Measurements from ENCODE around the gene TMEM80. TPM values are rescaled to one million over a fixed set of nuclear protein-coding genes. Genes with fewer than 3 reads are reported as not detected.

Gene TMEM80
- total and polyA plus RNA-seq, 9 of the 15 experiments (the other 6 are each of a cell fraction or from before 2014, with no cell fraction given) = 5.1 to 30.1 (median 12.4) TPM

GRCh38 chr11:662689-663274 lies 32.8 kb upstream of the TMEM80 start (continued):
- TF ChIP-seq NKRF (IDR thresholded peaks at IDR 0.05; ENCODE audit: borderline replicate concordance) = no peak
- peak; percentile 78 to 79 (median 78) for TF ChIP-seq CTCF (IDR thresholded peaks at IDR 0.05 in 2 of 3, conservative IDR thresholded peaks at IDR 0.05 in 1 of 3; ENCODE audit: insufficient read depth in 2 of 3, low read depth in 1 of 3, low read length in 3 of 3)
- TF ChIP-seq, protein P1, sequence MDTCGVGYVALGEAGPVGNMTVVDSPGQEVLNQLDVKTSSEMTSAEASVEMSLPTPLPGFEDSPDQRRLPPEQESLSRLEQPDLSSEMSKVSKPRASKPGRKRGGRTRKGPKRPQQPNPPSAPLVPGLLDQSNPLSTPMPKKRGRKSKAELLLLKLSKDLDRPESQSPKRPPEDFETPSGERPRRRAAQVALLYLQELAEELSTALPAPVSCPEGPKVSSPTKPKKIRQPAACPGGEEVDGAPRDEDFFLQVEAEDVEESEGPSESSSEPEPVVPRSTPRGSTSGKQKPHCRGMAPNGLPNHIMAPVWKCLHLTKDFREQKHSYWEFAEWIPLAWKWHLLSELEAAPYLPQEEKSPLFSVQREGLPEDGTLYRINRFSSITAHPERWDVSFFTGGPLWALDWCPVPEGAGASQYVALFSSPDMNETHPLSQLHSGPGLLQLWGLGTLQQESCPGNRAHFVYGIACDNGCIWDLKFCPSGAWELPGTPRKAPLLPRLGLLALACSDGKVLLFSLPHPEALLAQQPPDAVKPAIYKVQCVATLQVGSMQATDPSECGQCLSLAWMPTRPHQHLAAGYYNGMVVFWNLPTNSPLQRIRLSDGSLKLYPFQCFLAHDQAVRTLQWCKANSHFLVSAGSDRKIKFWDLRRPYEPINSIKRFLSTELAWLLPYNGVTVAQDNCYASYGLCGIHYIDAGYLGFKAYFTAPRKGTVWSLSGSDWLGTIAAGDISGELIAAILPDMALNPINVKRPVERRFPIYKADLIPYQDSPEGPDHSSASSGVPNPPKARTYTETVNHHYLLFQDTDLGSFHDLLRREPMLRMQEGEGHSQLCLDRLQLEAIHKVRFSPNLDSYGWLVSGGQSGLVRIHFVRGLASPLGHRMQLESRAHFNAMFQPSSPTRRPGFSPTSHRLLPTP (IDR thresholded peaks at IDR 0.05; ENCODE audit: borderline replicate concordance, extremely low read depth, insufficient read length) = no peak
- TF ChIP-seq, protein P2, sequence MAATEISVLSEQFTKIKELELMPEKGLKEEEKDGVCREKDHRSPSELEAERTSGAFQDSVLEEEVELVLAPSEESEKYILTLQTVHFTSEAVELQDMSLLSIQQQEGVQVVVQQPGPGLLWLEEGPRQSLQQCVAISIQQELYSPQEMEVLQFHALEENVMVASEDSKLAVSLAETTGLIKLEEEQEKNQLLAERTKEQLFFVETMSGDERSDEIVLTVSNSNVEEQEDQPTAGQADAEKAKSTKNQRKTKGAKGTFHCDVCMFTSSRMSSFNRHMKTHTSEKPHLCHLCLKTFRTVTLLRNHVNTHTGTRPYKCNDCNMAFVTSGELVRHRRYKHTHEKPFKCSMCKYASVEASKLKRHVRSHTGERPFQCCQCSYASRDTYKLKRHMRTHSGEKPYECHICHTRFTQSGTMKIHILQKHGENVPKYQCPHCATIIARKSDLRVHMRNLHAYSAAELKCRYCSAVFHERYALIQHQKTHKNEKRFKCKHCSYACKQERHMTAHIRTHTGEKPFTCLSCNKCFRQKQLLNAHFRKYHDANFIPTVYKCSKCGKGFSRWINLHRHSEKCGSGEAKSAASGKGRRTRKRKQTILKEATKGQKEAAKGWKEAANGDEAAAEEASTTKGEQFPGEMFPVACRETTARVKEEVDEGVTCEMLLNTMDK (IDR thresholded peaks at IDR 0.05; ENCODE audit: borderline replicate concordance, insufficient read depth, low read depth, low read length, poor library complexity, severe bottlenecking) = peak; percentile 16
- peak; percentile 24; the same call in 1 of the 2 replicates for TF ChIP-seq CREM (IDR thresholded peaks at IDR 0.05; ENCODE audit: low read depth)
- no peak for TF ChIP-seq TARDBP (IDR thresholded peaks at IDR 0.05)
- TF ChIP-seq SMARCC2 (IDR thresholded peaks at IDR 0.05; ENCODE audit: low read depth) = no peak
- no peak for TF ChIP-seq AFF1 (IDR thresholded peaks at IDR 0.05; ENCODE audit: low read depth in 1 of 2, partially characterized antibody in 2 of 2)
- no peak for TF ChIP-seq THAP7 (CRISPR knock-in tag; IDR thresholded peaks at IDR 0.05)
- TF ChIP-seq, protein P3, sequence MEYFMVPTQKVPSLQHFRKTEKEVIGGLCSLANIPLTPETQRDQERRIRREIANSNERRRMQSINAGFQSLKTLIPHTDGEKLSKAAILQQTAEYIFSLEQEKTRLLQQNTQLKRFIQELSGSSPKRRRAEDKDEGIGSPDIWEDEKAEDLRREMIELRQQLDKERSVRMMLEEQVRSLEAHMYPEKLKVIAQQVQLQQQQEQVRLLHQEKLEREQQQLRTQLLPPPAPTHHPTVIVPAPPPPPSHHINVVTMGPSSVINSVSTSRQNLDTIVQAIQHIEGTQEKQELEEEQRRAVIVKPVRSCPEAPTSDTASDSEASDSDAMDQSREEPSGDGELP (CRISPR knock-in tag; IDR thresholded peaks at IDR 0.05; ENCODE audit: borderline replicate concordance) = peak; percentile 11; the same call in 1 of the 2 replicates
